NCI-H1436 (cell line): Measurements from ENCODE around the gene KYAT1.
A peak's percentile ranks its signal among the peaks of the same experiment; 100 is the strongest.

Experiments
- DNase-seq: peaks from one replicate; lab custom pipeline; 2025; lab: John Stamatoyannopoulos, UW

Gene KYAT1

GRCh38 chr9:128881884-128882676 is at the start of gene KYAT1, which contains the start of gene LRRC8A:
Gene KYAT1, minus strand, starts transcription at chr9:128881950. Its CDS starts 36,545 bp downstream, at chr9:128845405.
Gene LRRC8A, plus strand, starts transcription at chr9:128882133. Its CDS starts 25,032 bp downstream, at chr9:128907165.
- DNase-seq, result peak; percentile 96

GRCh38 chr9:128929560-128929959 is 47.8 kb upstream of the KYAT1 start:
- no peak for DNase-seq

GRCh38 chr9:128928624-128929023 is 46.9 kb upstream of the KYAT1 start:
- DNase-seq, result no peak

GRCh38 chr9:128927731-128928411 is 46.1 kb upstream of the KYAT1 start:
- DNase-seq, result peak; percentile 50

DNA sequence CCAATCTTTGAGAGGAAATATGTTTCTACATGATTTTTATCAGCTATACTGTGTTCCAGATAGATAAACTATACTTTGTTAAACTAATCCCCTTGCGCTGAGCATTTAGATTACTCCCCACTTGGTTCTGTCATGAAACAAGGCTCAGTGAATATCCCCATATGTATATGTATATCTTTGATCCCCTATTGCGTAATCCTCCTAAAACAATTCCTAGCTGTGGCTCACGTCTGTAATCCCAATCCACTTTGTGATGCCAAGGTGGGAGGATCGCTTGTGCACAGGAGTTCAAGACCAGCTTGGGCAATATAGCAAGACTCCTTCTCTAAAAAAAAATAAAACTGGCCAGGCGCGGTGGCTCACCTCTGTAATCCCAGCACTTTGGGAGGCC is 41.7 kb upstream of the KYAT1 start:
- no peak for DNase-seq

- DNase-seq, result no peak
These were observed 40.4 kb upstream of the KYAT1 start for GRCh38 chr9:128921881-128922763.

DNA sequence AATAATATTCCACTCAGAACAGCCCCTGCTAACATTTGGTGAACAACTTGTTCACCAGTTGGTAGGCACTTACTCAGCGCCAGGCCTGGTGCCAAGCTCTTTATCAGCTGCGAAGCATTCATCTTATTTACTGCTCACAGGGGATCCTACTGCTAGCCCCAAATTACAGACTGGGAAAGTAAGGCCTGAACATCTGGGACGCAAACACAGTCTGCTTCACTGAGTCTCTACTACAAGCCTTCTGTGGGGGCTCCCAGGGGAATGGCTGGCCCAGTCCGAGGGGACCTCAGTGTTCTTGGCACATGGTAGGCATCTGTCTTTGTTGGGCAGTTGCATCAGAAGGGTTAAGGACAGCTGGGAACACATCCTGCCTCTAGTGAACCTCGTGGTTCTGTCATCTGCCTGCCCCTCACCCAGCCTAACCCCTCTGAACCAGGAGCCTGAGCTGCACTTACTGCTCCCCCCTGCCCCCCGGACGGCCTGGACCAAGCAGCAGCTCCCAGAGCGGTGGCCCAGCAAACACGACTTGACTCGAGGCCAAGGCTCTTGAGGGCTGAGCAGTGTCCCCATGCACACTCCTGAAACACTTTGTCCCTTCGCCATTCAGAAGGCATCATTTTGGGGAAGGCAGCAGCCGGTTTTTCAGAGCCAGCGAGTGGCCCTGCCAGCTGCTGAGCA is 38.8 kb upstream of the KYAT1 start, which contains the start of gene PHYHD1:
TSS of gene PHYHD1 (plus strand) at position 602 of the 678 bp plus-strand sequence. CDS start 1,342 bp downstream, outside the sequence.
- DNase-seq, result no peak

DNA sequence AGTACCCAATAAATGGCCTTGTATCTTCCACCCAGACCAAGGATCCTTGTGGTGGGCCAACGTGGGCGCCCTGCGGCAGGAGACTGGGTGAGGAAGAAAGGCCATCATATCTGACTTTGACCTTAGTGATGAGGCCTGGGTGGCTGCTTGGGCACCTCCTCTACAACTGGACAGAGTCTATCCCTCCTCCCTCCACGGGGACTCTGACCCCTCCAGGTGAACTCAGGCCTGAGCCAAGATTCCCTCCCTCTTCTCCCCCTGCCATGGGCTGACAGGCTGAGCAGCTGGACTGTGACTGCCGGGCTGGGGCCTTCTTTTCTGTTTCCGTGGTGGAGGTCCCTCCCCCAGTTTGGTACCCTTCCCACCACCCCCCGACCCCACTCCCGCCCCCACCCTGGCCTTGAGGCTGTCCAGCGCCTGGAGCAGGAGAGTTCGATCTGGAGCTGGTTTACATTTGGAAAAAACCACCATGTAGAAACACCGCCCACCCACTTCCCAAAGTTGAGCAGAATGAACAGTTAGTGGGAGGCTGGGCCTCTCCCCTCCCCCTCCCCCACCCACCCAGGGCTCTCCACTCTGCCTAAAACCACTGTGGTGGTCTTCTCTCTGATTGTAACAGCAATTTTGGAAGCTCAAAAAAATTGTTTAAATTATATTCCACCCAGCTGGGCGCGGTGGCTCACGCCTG is 37.8 kb upstream of the KYAT1 start:
- DNase-seq, result no peak

- DNase-seq, result no peak
These were observed 37.2 kb upstream of the KYAT1 start for GRCh38 chr9:128918921-128919320.

DNA sequence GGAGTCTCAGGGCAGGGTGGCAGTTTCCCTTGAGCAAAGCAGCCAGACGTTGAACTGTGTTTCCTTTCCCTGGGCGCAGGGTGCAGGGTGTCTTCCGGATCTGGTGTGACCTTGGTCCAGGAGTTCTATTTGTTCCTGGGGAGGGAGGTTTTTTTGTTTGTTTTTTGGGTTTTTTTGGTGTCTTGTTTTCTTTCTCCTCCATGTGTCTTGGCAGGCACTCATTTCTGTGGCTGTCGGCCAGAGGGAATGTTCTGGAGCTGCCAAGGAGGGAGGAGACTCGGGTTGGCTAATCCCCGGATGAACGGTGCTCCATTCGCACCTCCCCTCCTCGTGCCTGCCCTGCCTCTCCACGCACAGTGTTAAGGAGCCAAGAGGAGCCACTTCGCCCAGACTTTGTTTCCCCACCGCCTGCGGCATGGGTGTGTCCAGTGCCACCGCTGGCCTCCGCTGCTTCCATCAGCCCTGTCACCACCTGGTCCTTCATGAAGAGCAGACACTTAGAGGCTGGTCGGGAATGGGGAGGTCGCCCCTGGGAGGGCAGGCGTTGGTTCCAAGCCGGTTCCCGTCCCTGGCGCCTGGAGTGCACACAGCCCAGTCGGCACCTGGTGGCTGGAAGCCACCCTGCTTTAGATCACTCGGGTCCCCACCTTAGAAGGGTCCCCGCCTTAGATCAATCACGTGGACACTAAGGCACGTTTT is 35.5 kb upstream of the KYAT1 start:
- no peak for DNase-seq

GRCh38 chr9:128916745-128917144 is 35.0 kb upstream of the KYAT1 start:
- DNase-seq, result no peak

DNA sequence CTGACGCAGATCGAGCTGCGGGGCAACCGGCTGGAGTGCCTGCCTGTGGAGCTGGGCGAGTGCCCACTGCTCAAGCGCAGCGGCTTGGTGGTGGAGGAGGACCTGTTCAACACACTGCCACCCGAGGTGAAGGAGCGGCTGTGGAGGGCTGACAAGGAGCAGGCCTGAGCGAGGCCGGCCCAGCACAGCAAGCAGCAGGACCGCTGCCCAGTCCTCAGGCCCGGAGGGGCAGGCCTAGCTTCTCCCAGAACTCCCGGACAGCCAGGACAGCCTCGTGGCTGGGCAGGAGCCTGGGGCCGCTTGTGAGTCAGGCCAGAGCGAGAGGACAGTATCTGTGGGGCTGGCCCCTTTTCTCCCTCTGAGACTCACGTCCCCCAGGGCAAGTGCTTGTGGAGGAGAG is 34.5 kb upstream of the KYAT1 start:
- no peak for DNase-seq

GRCh38 chr9:128913995-128914772 is 32.4 kb upstream of the KYAT1 start:
- no peak for DNase-seq

DNA sequence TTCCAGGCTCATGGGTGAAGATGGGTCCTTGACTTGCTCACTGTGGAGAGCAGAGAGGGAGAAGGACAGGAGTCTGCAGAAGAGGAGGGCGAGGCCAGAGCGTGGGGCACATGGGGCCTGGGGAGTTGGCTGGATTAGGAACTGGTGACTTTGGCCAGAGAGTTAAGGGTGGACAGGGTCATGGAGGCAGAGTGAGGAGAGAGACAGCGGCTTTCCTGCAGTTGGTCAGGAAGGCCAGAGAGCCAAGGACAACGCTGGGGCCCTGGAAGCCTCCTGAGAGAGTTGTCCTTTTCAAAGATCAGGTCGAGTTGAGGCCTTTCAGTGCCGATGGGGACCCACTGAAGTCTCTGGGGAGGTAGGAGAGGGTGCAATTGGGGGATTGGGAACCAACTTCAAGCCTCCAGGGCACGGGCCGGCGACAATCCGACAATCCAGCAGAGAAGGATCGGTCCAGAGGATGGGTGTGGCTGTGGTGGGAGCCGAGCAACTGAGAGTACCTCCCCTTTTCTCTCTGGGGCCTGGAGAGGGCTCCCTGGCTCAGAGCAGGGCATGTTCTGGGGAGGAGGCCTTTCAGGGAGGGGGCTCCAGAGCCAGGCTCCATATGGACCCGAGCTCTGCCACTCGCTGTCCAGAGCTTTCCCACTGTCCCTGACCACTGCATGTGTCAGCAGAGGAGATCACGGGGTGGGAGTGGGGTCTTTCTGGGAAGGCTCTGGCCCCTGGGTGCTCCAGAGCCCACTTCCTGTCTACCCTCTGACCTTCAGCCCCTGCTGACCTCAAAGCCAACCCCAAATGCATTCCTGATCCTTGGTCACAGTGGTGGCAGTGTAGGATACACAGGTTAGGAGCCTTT is 31.5 kb upstream of the KYAT1 start:
- DNase-seq, result no peak

GRCh38 chr9:128912270-128912853 is 30.6 kb upstream of the KYAT1 start:
- DNase-seq, result no peak

GRCh38 chr9:128911529-128912035 is 29.8 kb upstream of the KYAT1 start:
- DNase-seq, result no peak

- no peak for DNase-seq
These were observed 29.2 kb upstream of the KYAT1 start for GRCh38 chr9:128910906-128911305.

- no peak for DNase-seq
These were observed 28.1 kb upstream of the KYAT1 start for GRCh38 chr9:128909859-128910258.
